PC-9 (cell line): ENCODE measurements around the gene CSNK2A2. TPM values are rescaled to one million over a fixed set of nuclear protein-coding genes. Genes with fewer than 3 reads are reported as not detected.

Experiments used
- BruUV-seq: library from RNA; stranded (reverse); fragments of 400-500 nt; replicated peaks from 2 replicates; lab custom pipeline; 2021; lab: Mats Ljungman, UMichigan
- CTCF ChIA-PET: fragments of 300-600 bp; sonication (Branson Sonifier 250); formaldehyde crosslinking; loops from one replicate; lab custom pipeline; 2022; ENCODE audit warnings: antibody characterized with exemption; lab: Charles Lee
- POLR2A ChIA-PET: fragments of 300-600 bp; sonication (Branson Sonifier 250); formaldehyde crosslinking; loops from one replicate; lab custom pipeline; 2022; ENCODE audit warnings: antibody characterized with exemption; ENCODE audit not compliant: unreplicated experiment; lab: Charles Lee
- DNase-seq, 2 experiments: peaks; one replicate each; pipeline versions ENCODE4 v3.0.0 to v3.0.0-alpha.2; 2015 to 2022; ENCODE audit warnings: mixed read lengths in 1 of 2
- H2AFZ ChIP-seq: fragments of 200-600 bp; sonication (generic); 2 replicates; pipeline ENCODE4 v1.8.1; 2017; ENCODE audit warnings: antibody characterized with exemption
- H3F3A ChIP-seq: fragments of 200-600 bp; sonication (generic); 2 replicates; pipeline ENCODE4 v1.8.1; 2017; ENCODE audit warnings: antibody characterized with exemption, mild to moderate bottlenecking, low read depth; ENCODE audit not compliant: insufficient read depth
- H3K27ac ChIP-seq: fragments of 200-600 bp; sonication (generic); 2 replicates; pipeline ENCODE4 v1.6.1; 2016; ENCODE audit warnings: mixed run types
- H3K27me3 ChIP-seq: fragments of 200-600 bp; sonication (generic); 2 replicates; pipeline ENCODE4 v1.6.1; 2016; ENCODE audit warnings: low read depth, mixed run types; ENCODE audit not compliant: insufficient read depth
- H3K36me3 ChIP-seq: fragments of 200-600 bp; sonication (generic); 2 replicates; pipeline ENCODE4 v1.6.1; 2016; ENCODE audit warnings: low read depth, mixed run types
- H3K4me1 ChIP-seq: fragments of 200-600 bp; sonication (generic); replicated peaks from 2 replicates; pipeline ENCODE4 v1.6.1; 2016; ENCODE audit warnings: mixed run types; ENCODE audit not compliant: insufficient read depth
- H3K4me2 ChIP-seq: fragments of 200-600 bp; sonication (generic); 2 replicates; pipeline ENCODE4 v1.6.1; 2017; ENCODE audit warnings: mixed run types
- H3K4me3 ChIP-seq: fragments of 200-600 bp; sonication (generic); 2 replicates; pipeline ENCODE4 v1.6.1; 2016; ENCODE audit warnings: mixed run types
- H3K79me2 ChIP-seq: fragments of 200-600 bp; sonication (generic); 2 replicates; pipeline ENCODE4 v1.6.1; 2017; ENCODE audit warnings: low read depth, mixed run types
- H3K9me2 ChIP-seq: fragments of 200-600 bp; sonication (generic); 2 replicates; pipeline ENCODE4 v1.8.1; 2017; ENCODE audit warnings: mild to moderate bottlenecking; ENCODE audit not compliant: insufficient read depth
- H3K9me3 ChIP-seq: fragments of 200-600 bp; sonication (generic); 2 replicates; pipeline ENCODE4 v1.8.1; 2016; ENCODE audit warnings: low read depth; ENCODE audit not compliant: insufficient read depth
- H4K20me1 ChIP-seq: fragments of 200-600 bp; sonication (generic); 2 replicates; pipeline ENCODE4 v1.8.1; 2017; ENCODE audit not compliant: insufficient read depth
- CTCF ChIP-seq: fragments of 200-600 bp; sonication (generic); conservative IDR thresholded peaks from 2 replicates; pipeline ENCODE4 v1.6.1; 2017; ENCODE audit warnings: mixed run types, antibody characterized with exemption, mild to moderate bottlenecking, moderate library complexity
- EZH2 ChIP-seq: fragments of 200-600 bp; sonication (generic); IDR thresholded peaks from 2 replicates; pipeline ENCODE4 v1.8.0; 2017; ENCODE audit warnings: antibody characterized with exemption, low read depth
- intact Hi-C: fragments of 100-400 bp; cut with micrococcal nuclease; formaldehyde crosslinking; loops from one replicate; pipeline ENCODE4 v1.10.0; 2022; ENCODE audit not compliant: unreplicated experiment
- total RNA-seq: library from RNA; stranded (reverse); gene quantifications from 2 replicates; pipeline ENCODE4 v1.2.3, GENCODE V29; 2021

Gene CSNK2A2
- total RNA-seq, 1 experiment from 2014 or later = 100 TPM

DNA sequence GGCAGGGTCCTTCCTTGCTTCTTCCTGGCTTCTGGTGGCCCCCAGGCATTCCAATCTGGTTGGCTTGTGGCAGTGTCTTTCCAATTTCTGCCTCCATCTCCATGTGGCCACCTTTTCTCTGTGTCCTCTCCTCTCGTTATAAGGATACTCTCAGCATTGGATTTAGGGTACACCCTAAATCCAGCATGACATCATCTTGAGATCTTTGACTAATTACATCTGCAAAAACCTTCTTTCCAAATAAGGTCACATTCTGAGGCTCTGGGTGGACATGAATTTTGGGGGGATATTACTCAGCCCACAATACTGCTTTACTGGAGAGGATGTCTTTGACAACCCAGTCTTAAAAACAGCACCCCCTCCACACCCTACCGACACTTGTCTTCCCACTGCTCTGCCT, 49.8 kb downstream of the CSNK2A2 start:
- no peaks in the 10 kb centered on the region for H3K27me3 ChIP-seq
- no peak for DNase-seq
- H3K27ac ChIP-seq = no peak overlapping the region
- TF ChIP-seq EZH2 = no peak
- TF ChIP-seq CTCF = no peak
- no peaks in the 10 kb centered on the region for H3K9me2 ChIP-seq
- no peaks in the 10 kb centered on the region for H4K20me1 ChIP-seq
- H3K4me1 ChIP-seq = no peaks in the 10 kb centered on the region
- H3K4me2 ChIP-seq = no peak overlapping the region
- no TSS peak for BruUV-seq
- ChIA-PET CTCF (no interaction called here), POLR2A (no interaction called here)
- no peak overlapping the region for H3K4me3 ChIP-seq
- H2AFZ ChIP-seq = no peak overlapping the region
- H3K36me3 ChIP-seq = no peaks in the 10 kb centered on the region
- H3K9me3 ChIP-seq = no peaks in the 10 kb centered on the region
- intact Hi-C loops = no loop called here
- peaks cover 8% of the 10 kb centered on the region; the same call in 1 of the 2 replicates for H3F3A ChIP-seq
- no peaks in the 10 kb centered on the region for H3K79me2 ChIP-seq

DNA sequence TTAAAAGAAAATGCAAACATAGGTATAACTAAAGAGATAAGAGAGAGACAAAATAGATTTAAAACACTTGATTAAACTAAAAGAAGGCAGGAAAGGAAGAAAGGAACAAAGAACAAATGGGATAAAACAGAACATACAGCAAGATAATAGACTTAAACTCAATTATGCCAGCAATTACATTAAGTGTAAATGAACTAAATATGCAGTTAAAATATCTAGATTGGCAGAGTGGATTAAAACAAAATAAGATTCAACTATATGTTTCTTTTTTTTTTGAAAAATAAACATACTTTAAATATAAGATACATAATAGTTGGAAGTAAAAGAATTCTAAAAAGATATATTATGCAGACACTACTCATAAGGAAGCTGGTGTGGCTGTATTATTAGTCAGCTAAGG, 59.1 kb downstream of the CSNK2A2 start:
- TF ChIP-seq EZH2 (no peak), CTCF (no peak)

DNA sequence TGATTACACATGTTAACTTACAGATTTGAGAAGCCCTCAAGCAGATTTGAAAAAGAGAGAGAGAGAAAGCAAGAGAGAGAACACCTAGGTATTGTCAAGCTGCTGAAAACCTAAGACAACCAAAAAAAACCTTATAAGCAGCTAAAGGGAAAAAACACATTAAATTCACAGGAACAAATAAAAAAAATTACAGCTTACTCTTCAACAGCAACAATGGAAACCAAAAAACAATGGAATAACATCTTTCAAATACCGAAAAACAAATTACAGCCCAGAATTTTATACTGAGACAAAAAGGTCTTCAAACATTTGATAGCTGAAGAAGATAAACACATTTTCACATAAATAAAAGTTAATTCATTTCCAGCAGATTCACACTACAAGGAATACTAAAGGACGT, 60.3 kb downstream of the CSNK2A2 start:
- no peak overlapping the region for H2AFZ ChIP-seq
- H3K79me2 ChIP-seq = no peaks in the 10 kb centered on the region
- H3K4me2 ChIP-seq = no peak overlapping the region
- ChIA-PET CTCF (no interaction called here), POLR2A (no interaction called here)
- H3K9me3 ChIP-seq = peaks cover 14% of the 10 kb centered on the region
- no peaks in the 10 kb centered on the region for H3K36me3 ChIP-seq
- H3F3A ChIP-seq = peaks cover 3% of the 10 kb centered on the region; the same call in 1 of the 2 replicates
- no peaks in the 10 kb centered on the region for H3K27me3 ChIP-seq
- no peaks in the 10 kb centered on the region; the same call in 1 of the 2 replicates for H3K9me2 ChIP-seq
- TF ChIP-seq EZH2 (no peak), CTCF (no peak)
- DNase-seq = no peak
- H3K4me1 ChIP-seq = no peaks in the 10 kb centered on the region
- no peaks in the 10 kb centered on the region for H4K20me1 ChIP-seq
- H3K27ac ChIP-seq = no peak overlapping the region
- intact Hi-C loops = no loop called here
- no TSS peak for BruUV-seq
- H3K4me3 ChIP-seq = no peak overlapping the region

More for the DNA sequence above, 59.1 kb downstream of the CSNK2A2 start:
- intact Hi-C loops = no loop called here
- Histone ChIP-seq H3K4me2 (no peak overlapping the region), H2AFZ (no peak overlapping the region), H3K27ac (no peak overlapping the region), H4K20me1 (no peaks in the 10 kb centered on the region), H3K36me3 (no peaks in the 10 kb centered on the region), H3K9me3 (peaks cover 14% of the 10 kb centered on the region), H3K4me3 (no peak overlapping the region), H3K9me2 (no peaks in the 10 kb centered on the region; the same call in 1 of the 2 replicates), H3F3A (peaks cover 16% of the 10 kb centered on the region), H3K4me1 (no peaks in the 10 kb centered on the region), H3K27me3 (no peaks in the 10 kb centered on the region), H3K79me2 (no peaks in the 10 kb centered on the region)
- no peak for DNase-seq
- BruUV-seq = no TSS peak
- POLR2A ChIA-PET = no interaction called here
- CTCF ChIA-PET = no interaction called here
